ENCODE measurements around the gene CEBPA.

- no peak for TF ChIP-seq YY1 (IDR thresholded peaks at IDR 0.05; ENCODE audit: insufficient read depth, insufficient read length)
- no peak for TF ChIP-seq SUZ12 (IDR thresholded peaks at IDR 0.05; ENCODE audit: extremely low read depth, insufficient read depth, insufficient read length)
- TF ChIP-seq ZNF274 (IDR thresholded peaks at IDR 0.05; ENCODE audit: low read depth, low read length) = no peak
These were observed 848 bp upstream of the CEBPA start for GRCh38 chr19:33302974-33303790.

Data from NT2/D1 (cell line).